HL-60 (cell line): ENCODE measurements around the gene KIF3A.

Source experiments
- DNase-seq, 2 experiments: peaks; one replicate each; pipeline ENCODE4 v3.0.0-alpha.2; 2010 to 2020; ENCODE audit warnings: low read depth in 1 of 2, low spot score in 1 of 2
- H3K27ac ChIP-seq: fragments of 250-450 bp; sonication (Bioruptor Pico); replicated peaks from 2 replicates; pipeline ENCODE4 v1.5.1; 2020; ENCODE audit warnings: mild to moderate bottlenecking, moderate library complexity
- H3K27me3 ChIP-seq: fragments of 250-450 bp; sonication (Bioruptor Pico); 2 replicates; pipeline ENCODE4 v1.5.1; 2021; ENCODE audit warnings: mild to moderate bottlenecking, moderate library complexity; ENCODE audit not compliant: insufficient read depth, poor library complexity, severe bottlenecking
- H3K4me3 ChIP-seq: replicated peaks from 2 replicates; pipeline ENCODE4 v1.5.1; 2011; ENCODE audit warnings: mild to moderate bottlenecking, control low read depth, low read length; ENCODE audit not compliant: insufficient read depth
- CTCF ChIP-seq: IDR thresholded peaks from one replicate; pipeline ENCODE4 v1.5.1; 2011; ENCODE audit warnings: low read length, control low read depth, inconsistent platforms; ENCODE audit not compliant: insufficient read depth
- GABPA ChIP-seq: IDR thresholded peaks from 2 replicates; pipeline ENCODE4 v1.6.1; 2012; ENCODE audit warnings: low read depth
- POLR2AphosphoS5 ChIP-seq: IDR thresholded peaks from 2 replicates; pipeline ENCODE4 v1.6.1; 2012; ENCODE audit warnings: low read depth
- REST ChIP-seq: IDR thresholded peaks from 2 replicates; pipeline ENCODE4 v1.6.1; 2012; ENCODE audit warnings: low read depth; ENCODE audit not compliant: insufficient replicate concordance
- SPI1 ChIP-seq: IDR thresholded peaks from 2 replicates; pipeline ENCODE4 v1.6.1; 2012; ENCODE audit warnings: low read depth, mild to moderate bottlenecking, borderline replicate concordance

The KIF3A gene

GRCh38 chr5:132647473-132647872 is 89.9 kb downstream of the KIF3A start:
- no peak for TF ChIP-seq CTCF
- TF ChIP-seq GABPA = no peak
- no peak for TF ChIP-seq POLR2AphosphoS5
- no peak for TF ChIP-seq REST
- no peak for TF ChIP-seq SPI1
- DNase-seq = no peak
- no peak overlapping the region for H3K4me3 ChIP-seq
- H3K27ac ChIP-seq = no peak overlapping the region
- no peaks in the 10 kb centered on the region for H3K27me3 ChIP-seq

- no peak for DNase-seq
- H3K27me3 ChIP-seq = no peaks in the 10 kb centered on the region
- H3K27ac ChIP-seq = no peak overlapping the region
- TF ChIP-seq POLR2AphosphoS5 (no peak), GABPA (no peak), CTCF (no peak), REST (no peak), SPI1 (no peak)
- no peak overlapping the region for H3K4me3 ChIP-seq
Measured at GRCh38 chr5:132646583-132647266, 90.6 kb downstream of the KIF3A start.

GRCh38 chr5:132644177-132644576 is 93.2 kb downstream of the KIF3A start:
- Histone ChIP-seq H3K4me3 (no peak overlapping the region), H3K27me3 (no peaks in the 10 kb centered on the region), H3K27ac (no peak overlapping the region)
- no peak for TF ChIP-seq SPI1
- TF ChIP-seq GABPA = no peak
- TF ChIP-seq CTCF = no peak
- no peak for TF ChIP-seq POLR2AphosphoS5
- TF ChIP-seq REST = no peak
- DNase-seq = no peak
